GM13976 (cell line): ENCODE measurements around the gene DOCK8.

ENCODE experiments used
- DNase-seq: peaks from one replicate; pipeline ENCODE4 v3.0.0; 2012; ENCODE audit warnings: low spot score
- in situ Hi-C: fragments of 300-500 bp; cut with MboI; formaldehyde crosslinking; loops from one replicate; pipeline ENCODE4 v1.12.0; 2022; ENCODE audit warnings: low sequenced_read_pairs, mixed read lengths, inconsistent platforms; ENCODE audit not compliant: unreplicated experiment
- TF ChIP-seq, protein P1 (sequence below): IDR thresholded peaks from 2 replicates; pipeline ENCODE4 v1.5.1; 2012; ENCODE audit warnings: borderline replicate concordance, mild to moderate bottlenecking; ENCODE audit not compliant: insufficient read depth; ENCODE audit errors: extremely low read depth, missing control alignments, control extremely low read depth

DOCK8 gene

DNA sequence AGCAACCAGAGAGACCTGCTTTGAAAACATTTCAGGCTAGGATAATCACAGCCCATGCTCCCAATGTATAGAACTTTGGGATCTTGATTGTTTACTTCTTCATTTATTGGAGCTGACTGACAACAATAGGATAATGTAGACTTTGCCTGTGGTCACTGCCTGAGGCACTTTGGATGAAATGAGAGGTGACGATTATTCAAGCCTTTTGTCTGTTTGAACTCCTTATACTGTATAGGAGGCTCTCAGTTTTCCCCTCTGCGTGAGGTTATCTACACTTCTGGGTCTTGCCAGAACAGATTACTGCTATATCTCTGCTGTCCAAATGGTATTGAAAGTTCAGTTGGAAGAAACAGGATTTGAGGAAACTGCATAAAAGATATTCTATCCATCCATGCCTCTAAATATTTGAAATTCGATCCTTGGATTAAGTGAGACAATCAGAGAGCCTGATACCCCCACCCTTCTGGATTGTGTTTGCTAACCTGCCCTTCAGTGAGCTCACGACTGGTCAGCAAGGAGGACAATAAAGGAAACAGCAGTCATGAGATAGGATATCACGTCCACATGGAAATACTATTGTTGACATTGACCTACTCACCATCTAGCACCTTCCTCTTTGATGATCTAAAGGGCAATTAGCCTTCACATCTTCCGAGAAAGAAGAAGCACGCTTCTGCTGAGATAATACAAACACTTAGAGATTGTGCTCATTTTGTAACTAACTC lies 98.1 kb downstream of the DOCK8 start:
- in situ Hi-C loops, result no loop called here

DNA sequence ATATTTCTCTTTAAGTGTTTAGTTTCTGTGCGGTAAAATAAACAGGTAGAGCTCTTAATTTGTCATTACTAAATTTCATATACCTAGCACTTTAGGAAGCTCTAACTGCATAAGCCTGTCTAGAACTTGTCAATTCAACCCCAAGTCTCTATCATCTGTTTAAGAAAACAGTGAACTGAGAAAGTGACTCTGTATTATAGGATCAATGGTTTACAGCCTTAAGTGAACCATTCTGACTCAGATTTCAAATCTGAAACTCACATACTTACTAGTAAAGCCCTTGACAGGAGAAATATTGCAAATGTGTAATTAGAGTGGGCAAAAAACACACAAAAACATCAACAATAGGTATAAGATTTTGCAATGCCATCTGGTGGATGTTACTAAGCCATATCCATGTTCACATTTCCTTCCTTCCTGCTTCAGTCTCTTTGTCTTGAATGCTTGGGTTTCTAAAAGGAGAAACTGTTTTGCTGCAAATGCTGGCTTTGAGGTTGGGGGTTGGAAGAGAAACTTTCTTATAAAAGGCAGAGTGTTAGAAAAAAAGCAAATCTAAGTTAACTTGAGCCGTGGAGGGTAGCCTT lies 101.8 kb downstream of the DOCK8 start:
- TF ChIP-seq, protein P1, sequence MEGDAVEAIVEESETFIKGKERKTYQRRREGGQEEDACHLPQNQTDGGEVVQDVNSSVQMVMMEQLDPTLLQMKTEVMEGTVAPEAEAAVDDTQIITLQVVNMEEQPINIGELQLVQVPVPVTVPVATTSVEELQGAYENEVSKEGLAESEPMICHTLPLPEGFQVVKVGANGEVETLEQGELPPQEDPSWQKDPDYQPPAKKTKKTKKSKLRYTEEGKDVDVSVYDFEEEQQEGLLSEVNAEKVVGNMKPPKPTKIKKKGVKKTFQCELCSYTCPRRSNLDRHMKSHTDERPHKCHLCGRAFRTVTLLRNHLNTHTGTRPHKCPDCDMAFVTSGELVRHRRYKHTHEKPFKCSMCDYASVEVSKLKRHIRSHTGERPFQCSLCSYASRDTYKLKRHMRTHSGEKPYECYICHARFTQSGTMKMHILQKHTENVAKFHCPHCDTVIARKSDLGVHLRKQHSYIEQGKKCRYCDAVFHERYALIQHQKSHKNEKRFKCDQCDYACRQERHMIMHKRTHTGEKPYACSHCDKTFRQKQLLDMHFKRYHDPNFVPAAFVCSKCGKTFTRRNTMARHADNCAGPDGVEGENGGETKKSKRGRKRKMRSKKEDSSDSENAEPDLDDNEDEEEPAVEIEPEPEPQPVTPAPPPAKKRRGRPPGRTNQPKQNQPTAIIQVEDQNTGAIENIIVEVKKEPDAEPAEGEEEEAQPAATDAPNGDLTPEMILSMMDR, result no peak
- no peak for DNase-seq
- in situ Hi-C loops, result no loop called here

More for the DNA sequence above, 98.1 kb downstream of the DOCK8 start:
- TF ChIP-seq, protein P1, result no peak
- no peak for DNase-seq

DNA sequence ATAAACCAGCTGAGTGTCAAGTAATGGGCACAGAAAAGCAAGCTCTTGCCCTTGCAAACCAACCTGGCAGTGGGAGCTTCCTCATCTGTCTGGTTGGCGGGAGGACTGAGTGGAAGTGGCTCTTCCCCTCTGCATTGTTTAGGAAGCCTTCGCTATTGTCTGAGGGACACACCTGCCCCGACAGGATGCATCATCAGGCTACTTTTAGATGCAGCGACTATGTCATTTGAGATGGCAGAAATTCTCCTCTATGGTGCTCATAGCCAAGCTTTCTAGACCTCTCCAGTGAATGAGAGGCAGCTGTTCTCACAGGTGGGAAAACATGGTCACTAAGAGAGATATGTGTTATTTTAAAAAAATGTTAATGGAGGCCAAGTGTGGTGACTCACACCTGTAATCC lies 104.0 kb downstream of the DOCK8 start:
- no peak for DNase-seq
- TF ChIP-seq, protein P1, result no peak
- in situ Hi-C loops, result no loop called here

DNA sequence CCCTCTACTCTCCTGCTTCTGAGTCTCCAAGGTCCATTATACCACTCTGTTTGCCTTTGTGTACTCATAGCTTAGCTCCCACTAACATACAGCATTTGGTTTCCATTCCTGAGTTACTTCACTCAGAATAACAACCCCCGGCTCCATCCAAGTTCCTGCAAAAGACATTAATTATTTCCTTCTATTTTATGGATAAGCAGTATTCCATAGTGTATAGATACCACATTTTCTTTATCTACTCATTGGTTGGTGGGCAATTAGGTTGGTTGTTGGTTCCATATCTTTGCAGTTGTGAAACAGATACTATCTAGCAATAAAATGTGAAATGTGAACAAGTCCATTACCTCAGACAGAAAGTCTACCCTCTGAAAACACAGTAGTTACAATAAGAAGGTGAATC lies 110.3 kb downstream of the DOCK8 start:
- no peak for DNase-seq

DNA sequence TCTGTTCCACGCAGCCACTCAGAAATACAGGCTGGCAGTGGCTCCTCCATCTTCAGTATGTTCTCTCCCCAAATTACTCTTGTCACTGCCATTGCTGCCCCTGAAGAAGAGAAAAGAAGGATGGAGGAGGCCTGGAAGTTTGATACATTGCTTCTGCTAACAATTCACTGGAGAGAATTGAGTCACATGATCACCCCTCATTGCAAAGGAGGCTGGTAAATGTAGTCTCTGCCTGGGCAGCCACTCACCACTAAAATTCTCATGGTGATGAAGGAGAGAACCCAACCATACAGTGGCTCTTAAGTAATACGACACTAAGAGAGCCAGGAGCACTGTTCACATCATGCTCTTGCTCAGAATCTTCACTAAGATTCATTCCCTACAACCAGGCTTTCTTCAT lies 112.0 kb downstream of the DOCK8 start:
- DNase-seq, result no peak
- TF ChIP-seq, protein P1, result no peak
- in situ Hi-C loops, result no loop called here

More for the DNA sequence above, 110.3 kb downstream of the DOCK8 start:
- TF ChIP-seq, protein P1, result no peak
- in situ Hi-C loops, result no loop called here

DNA sequence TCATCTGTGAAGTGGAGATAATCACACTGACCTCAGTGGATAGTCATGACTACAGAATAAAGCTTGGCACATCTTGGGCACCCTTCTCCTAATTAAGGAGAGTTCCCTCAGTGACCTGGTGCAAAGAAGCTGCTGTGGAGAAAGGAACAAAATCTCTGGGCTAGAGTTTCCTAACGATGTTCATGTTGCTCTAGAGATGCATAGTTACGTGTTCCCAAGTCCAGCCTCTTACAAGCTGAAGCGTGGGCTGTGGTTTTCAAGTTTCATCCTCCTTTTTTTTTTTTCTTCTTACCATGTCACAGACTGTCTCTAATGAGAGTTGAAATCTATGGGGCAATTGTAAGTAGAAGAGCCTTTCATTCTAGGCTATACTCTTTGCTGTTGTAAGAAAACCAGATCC lies 113.8 kb downstream of the DOCK8 start:
- TF ChIP-seq, protein P1, result no peak
- no peak for DNase-seq
- in situ Hi-C loops, result no loop called here
